Epithelial cell of proximal tubule (primary cell): Measurements from ENCODE around the gene PTPRO. TPM values are rescaled to one million over a fixed set of nuclear protein-coding genes. Genes with fewer than 3 reads are reported as not detected.
"Not testable (repeated sequence)": the region's sequence is repeated elsewhere in the genome, so short reads cannot be mapped to it uniquely, and the experiment has no call there.

Experiments used
- DNase-seq: peaks from one replicate; pipeline ENCODE4 v3.0.0-alpha.2; 2011; ENCODE audit warnings: low read depth
- H3K4me3 ChIP-seq: 2 replicates; pipeline ENCODE4 v1.5.1; 2011; ENCODE audit warnings: low read depth, mild to moderate bottlenecking, low read length
- total RNA-seq: library from RNA; depleted of rRNA; stranded (reverse); fragments of >200 nt; gene quantifications from 2 replicates; pipeline ENCODE4 v1.2.3, GENCODE V29; 2015
- TF ChIP-seq, protein P1 (sequence below): conservative IDR thresholded peaks from 2 replicates; pipeline ENCODE4 v1.5.1; 2012; ENCODE audit warnings: low read depth, mild to moderate bottlenecking, low read length

Gene PTPRO
- total RNA-seq, 1 donor from 2014 or later = 1.3 TPM

DNA sequence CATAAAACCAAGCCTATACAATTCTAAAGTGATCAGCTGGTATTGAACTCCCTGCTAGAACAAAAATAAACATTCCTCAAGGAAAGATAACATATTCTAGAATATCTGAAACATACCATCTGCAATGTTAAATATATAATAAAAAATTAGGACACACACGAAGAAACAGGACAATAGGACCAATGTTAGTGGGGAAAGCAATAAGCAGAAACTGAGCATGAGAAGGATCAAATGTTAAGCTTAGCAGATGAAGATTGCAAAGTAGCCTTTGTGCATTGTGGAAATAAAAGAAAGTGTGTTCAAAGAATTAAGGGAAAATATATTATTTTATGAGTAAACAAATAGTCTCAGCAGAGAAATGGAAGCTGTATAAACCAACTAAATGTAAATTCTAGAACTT is 286.1 kb downstream of the PTPRO start:
- DNase-seq = no peak
- TF ChIP-seq, protein P1, sequence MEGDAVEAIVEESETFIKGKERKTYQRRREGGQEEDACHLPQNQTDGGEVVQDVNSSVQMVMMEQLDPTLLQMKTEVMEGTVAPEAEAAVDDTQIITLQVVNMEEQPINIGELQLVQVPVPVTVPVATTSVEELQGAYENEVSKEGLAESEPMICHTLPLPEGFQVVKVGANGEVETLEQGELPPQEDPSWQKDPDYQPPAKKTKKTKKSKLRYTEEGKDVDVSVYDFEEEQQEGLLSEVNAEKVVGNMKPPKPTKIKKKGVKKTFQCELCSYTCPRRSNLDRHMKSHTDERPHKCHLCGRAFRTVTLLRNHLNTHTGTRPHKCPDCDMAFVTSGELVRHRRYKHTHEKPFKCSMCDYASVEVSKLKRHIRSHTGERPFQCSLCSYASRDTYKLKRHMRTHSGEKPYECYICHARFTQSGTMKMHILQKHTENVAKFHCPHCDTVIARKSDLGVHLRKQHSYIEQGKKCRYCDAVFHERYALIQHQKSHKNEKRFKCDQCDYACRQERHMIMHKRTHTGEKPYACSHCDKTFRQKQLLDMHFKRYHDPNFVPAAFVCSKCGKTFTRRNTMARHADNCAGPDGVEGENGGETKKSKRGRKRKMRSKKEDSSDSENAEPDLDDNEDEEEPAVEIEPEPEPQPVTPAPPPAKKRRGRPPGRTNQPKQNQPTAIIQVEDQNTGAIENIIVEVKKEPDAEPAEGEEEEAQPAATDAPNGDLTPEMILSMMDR = no peak

DNA sequence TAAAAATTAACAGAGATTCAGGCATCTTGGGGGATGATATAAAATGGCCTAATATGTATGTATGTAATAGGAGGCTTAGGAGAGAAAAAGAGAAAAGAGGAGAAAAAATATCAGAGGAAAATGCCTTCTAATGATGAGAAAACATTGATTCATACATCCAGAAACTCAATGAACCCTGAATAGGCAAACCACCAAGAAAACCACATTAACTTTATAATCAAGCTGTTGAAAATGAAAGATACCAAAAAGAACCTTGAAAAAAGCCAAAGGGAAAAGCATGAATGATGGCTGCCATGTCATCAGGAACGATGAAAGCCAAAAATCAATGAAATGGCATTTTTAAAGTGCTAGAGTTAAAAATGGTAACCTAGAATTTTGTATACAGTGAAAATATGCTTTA is 286.6 kb downstream of the PTPRO start:
- DNase-seq = no peak
- TF ChIP-seq, protein P1 = no peak
- no peak overlapping the region for H3K4me3 ChIP-seq

More for the DNA sequence above, 286.1 kb downstream of the PTPRO start:
- H3K4me3 ChIP-seq = no peak overlapping the region

DNA sequence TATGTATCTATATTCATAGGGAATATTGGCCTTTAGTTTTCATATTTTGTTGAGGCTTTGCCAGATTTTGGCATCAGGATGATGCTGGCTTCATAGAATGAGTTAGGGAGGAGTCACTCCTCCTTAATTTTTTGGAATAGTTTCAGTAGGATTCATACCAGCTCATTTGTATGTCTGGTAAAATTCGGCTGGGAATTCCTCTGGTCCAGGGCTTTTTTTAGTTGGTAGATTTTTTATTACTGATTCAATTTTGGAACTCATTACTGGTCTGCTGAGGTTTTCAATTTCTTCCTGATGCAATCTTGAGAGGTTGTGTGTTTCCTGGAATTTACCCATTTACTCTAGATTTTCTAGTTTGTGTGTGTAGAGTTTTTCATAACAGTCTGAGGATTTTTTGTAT is 291.7 kb downstream of the PTPRO start:
- no peak for DNase-seq

DNA sequence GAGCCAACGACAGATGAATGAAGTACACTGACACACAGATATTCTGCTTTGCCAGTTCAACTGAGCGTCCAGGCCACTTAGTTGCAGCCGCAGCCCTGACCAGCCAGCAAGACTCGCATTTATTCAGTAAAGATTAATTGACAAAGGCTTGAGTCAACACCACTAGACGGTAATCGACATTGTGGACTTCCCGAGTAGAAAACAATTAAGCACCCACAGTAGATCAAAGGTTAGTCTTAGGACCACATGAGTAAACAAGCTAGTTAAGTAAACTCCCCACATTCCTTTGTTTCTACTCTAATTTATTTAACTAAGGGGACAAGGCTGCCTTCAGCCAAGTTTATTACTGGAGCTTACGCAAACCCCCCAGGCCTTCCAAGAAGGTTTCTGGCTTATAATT is 294.2 kb downstream of the PTPRO start:
- not testable (repeated sequence) for H3K4me3 ChIP-seq, DNase-seq

More for the DNA sequence above, 291.7 kb downstream of the PTPRO start:
- TF ChIP-seq, protein P1 = no peak
- no peak overlapping the region for H3K4me3 ChIP-seq

DNA sequence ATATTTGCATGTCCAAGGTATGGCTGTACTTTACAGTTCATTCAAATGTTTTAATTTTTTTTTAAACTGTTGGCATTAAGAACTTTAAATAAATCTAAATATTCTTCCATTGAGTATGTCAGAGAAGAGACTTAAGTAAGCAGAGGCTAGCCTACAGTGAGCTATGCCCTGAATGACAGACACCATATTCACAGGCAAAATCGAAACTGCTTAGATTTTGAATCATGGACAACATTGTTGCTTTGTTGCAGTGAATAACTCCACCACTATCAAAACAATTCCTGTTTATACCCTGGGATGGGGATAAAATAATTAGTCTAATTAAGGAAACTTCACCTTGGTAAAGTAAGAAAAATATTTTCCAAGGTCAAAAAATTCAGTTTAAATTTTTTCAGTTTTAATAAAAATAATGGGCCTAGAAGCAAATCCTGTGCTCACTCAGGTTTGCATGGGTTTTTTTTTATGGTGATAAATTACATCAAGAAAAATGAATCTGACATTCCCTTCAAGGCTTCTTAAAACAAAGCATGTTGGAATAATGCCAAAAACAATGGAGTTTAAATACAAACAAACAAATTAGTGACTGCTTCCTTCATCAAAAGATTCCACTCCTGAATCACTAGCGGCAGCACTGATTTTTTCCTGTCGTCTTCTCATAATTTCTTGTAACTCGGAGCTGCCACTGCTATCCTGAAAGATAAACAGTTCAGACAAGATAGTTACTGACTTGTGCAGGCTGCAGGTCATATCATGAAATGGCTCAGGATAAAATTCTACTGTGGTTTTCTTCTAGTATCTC is 298.6 kb downstream of the PTPRO start:
- TF ChIP-seq, protein P1 = no peak
- no peak overlapping the region for H3K4me3 ChIP-seq
- DNase-seq = no peak

DNA sequence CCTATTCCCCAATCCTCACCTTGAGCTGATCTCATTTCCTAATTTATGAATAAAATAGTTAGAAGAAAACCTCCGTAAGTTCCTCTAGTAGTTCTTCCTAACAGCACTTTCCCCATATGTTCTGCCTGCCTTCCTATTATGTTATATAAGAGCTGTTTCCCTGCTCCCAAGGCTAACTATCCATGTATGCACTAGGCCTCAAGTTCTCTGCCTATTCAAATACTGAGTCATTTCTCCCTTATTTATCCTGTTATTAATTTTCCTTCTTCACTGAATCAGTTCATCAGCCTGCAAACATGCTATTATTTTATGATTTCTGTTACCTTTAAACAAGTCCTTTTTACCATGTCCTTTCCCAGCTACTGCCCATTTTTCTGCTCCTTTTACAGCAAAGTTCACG is 302.8 kb downstream of the PTPRO start:
- DNase-seq = no peak
- no peak overlapping the region for H3K4me3 ChIP-seq

More for the DNA sequence above, 302.8 kb downstream of the PTPRO start:
- TF ChIP-seq, protein P1 = no peak
